ENCODE data around the gene CTNS.

CTNS gene

DNA sequence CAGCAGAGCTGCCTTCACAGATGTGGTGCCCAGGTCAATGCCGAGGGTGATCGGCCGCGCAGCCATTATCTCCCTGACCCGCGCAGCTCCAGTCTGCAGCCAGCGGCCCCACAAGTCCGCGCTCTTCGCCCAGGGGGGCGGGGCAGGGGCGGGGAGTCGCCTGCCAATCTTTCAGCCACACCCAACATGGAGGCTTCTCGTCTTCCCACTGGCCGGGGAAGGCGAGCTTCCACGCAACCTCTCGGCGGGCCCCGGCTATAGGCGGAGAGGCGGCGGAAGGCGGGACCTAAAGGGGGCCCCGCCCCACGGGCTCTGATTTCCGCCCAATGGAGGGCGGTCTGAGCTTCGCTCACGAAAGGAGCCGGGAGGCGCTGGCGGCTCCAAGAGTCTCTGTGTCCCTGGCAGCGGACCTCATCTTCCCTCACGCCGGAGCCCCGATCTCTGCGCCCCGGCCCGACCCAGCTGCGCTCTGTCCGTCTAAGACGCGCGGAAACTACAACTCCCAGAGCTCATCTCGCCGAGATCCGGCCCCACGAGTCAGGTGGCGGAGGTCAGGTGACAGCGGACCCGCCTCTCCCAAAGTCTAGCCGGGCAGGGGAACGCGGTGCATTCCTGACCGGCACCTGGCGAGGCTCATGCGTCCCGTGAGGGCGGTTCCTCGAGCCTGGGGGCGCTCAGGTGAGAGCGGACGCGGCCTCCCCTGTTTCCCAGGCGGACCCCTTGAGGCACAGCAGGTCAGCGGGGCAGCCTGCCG is at the start of gene CTNS, which contains the start of gene SHPK:
Gene CTNS, plus strand, starts transcription at position 607 of the 754 bp plus-strand sequence. CDS start 3,447 bp downstream, outside the sequence.
Gene SHPK, minus strand, starts transcription at position 97 of the 754 bp plus-strand sequence. Its CDS starts 31 bp downstream, at position 66.
- peak; percentile 92 for DNase-seq

DNA sequence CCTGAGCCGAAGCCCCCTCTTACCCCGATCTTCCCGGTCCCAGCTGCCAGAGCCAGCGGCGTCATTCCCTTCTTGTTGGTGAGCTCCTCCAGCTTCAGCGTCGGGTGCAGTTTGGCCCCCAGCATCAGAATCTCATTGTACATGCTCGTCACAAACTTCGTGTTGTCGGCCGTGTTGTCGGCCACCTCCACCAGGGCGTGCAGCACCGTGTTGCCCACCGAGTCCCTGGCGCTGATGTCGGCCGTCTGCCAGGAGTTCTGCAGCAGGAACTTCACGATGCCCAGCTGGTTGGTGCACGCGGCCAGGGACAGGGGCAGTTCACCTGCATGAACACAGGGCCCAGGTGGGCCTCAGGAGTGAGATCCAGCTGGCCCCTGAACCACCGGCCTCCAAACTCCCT is 46.8 kb upstream of the CTNS start:
- no peak for DNase-seq

DNA sequence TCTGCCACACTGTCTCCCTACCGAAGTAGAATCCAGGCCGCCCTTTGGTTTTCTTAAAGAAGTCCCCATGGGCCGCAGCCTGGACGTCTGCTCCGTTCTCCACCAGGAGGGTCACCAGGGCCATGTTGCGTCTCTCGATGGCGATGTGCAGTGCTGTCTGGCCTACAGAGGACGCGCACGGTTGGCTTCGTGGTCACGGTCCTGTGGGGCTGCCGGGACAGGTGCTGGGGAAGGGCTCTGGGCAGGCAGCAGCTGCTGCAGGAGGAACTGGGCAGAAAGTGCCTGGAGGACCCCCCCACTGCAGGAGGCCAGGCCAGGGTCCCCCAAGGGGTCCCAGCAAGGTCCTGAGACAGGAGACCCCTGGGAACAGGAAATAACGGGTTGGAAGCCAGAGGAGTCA is 46.3 kb upstream of the CTNS start:
- DNase-seq: no peak

DNA sequence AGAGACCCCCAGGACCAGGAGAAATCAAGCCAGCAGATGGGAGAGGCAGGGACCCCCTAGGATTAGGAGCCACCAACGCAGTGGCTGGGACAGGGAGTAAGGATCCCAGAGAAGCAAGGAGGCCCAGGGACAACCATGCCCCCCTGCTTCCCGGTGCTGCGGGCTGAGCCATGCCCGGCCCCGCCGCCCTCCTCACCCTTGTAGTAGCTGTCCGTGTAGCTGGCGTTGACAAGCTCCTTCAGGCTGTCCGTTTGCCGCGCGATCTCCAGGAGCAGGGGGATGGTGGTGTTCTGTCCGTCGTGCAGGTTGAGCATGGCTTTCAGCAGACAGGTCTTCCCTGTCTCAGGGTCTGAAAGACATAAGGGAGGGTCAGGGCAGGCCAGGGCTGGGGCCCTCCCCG is 45.8 kb upstream of the CTNS start:
- DNase-seq: no peak

DNA sequence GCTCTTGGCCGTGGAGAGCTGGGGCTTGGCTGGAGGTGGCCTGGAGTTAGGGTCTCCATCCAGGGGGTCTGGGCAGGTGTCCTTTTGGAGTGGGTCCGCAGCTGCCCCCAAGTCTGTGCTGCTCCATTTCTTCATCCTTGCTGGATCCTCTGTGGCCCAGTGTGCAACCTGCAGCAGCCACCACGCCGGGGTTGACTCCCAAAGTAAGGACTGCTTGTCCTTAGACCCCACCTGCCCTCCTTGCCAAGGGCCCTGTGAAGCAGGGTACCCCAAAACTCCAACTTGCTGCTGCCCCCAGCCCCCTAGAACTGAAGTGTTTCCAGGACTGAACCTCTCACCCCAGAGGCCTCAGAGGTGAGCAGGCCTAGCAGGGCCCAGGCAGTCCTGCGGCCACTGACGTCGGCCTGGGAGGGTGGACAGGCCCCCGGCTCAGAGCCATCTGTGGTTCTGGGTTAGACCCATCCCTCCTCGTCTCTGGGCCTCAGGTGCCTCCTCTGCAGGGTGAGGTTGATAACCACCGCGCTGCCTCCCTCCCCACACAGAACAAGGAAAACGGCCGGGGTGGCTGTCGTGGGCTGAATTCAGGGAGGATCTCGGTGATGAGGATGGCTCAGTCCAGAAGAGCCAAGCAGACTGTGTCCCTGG is 44.2 kb upstream of the CTNS start:
- DNase-seq: no peak

DNA sequence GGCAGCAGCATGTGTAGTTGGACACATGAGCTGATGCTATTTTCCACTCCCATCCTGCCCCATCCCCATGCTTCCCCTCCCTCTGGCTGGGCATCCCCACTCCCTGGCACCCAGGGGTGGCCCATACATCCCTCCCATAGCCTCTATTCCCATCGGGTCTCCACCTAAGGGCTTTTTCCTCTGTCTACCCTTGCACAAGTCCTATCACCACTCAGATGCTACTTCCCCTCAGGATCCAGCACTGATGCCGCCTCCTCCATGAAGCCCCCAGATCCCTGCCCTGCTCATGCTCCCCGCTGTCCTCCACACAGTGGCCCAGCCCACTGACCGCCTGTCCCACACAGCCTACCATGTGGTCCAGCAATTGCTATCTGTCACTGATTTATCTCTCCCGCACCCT is 43.2 kb upstream of the CTNS start:
- DNase-seq: no peak

DNA sequence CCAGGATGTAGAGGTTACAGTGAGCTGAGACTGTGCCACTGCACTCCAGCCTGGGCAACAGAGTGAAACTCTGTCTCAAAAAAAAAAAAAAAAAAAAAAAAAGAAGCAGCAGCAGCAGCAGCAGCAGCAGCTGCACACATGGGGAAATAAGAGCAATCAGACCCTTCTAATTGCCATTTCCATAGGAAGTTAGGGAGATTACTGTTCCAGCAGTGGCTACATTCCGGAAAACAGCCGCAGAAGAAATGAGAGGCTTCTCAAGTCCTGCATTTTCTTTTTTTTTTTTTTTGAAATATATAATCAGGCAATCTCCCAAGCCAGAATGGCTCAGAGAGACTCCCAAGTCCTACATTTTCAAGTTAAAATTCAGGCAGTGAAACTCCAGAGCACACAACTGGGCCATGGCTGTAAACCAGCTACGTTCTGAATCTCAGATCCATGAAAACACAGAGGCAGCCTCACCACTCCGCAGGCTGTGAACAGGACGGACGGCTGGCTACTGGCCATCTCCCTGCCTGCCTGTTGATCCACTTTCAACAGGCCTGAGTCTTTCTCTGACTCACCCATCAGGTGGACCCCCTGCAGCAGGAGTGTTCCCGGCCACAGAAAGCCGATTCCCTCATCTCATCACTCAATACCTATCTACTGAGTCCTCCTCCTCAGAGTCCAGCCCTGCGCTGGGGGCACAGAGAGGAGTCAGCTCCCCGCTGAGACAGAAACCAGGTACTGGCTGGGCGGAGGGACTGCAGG is 42.3 kb upstream of the CTNS start:
- DNase-seq: no peak

DNA sequence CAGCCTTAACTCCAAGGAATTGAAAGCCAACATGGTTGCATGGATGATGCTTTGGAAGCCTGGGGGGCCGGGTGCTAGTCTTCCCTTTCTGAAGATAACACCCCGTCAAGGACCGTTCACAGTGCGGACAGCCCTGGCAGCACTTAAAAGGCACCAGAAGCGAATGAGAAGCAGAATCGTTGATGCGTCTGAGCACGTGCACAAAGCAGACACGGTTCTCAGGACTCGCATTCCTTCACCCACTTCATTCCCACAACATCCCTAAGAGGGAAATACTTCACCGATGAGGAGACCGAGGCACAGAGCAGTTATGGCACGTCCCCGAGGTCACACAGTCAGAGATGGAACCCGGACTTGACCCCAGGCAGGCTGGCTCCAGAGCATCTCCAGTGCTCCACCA is 41.6 kb upstream of the CTNS start:
- DNase-seq: no peak

DNA sequence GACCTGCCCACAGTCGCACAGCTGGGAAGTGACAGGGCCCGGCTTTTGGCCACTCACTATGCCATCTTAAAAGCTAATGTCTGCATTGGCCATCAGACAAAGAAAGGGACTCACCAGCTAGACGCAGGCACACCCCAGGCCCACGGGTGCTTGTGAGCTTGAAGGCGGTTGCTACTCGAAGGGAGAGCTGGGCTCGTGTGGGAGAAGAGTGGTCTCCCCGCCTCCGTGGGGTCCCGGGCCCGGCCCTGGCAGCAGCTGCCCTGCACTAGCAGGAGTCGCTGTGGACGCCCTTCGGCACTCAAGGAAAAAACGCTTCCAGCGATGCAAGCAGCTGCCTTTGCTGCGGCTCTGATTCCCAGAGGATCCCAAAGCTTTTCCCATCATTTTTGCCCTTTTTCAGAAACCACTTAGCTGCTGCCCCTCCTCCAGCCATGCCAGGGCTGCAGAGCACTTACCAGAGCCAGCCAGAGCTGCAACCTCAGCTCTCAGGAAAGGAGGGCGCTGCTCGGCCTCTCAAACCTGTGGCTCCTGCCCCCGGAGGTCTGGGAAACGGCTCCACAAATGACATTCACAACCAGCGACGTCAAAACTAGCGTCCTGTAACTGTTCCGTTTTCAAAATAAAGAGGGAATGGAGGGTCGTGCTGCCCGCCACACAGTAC is 39.6 kb upstream of the CTNS start:
- no peak for DNase-seq

DNA sequence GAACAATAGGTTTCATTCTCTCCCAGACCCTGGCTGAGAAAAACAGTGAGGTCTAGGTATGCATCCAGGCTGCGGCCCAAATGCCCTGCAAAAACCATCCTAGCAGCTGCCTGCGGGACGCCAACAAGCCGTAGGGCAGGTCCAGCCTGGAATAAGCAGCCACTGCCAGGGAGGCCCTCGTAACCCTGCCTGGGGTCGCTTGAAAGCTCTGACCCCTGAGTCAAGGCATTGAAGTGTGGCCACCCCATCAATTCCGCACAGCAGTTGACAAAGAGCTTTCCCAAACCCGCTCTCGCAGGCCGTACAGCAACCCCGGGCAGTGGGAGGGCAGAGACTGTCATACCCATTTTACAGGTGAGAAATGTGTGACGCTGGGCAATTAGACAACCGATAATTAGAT is 38.5 kb upstream of the CTNS start:
- no peak for DNase-seq

DNA sequence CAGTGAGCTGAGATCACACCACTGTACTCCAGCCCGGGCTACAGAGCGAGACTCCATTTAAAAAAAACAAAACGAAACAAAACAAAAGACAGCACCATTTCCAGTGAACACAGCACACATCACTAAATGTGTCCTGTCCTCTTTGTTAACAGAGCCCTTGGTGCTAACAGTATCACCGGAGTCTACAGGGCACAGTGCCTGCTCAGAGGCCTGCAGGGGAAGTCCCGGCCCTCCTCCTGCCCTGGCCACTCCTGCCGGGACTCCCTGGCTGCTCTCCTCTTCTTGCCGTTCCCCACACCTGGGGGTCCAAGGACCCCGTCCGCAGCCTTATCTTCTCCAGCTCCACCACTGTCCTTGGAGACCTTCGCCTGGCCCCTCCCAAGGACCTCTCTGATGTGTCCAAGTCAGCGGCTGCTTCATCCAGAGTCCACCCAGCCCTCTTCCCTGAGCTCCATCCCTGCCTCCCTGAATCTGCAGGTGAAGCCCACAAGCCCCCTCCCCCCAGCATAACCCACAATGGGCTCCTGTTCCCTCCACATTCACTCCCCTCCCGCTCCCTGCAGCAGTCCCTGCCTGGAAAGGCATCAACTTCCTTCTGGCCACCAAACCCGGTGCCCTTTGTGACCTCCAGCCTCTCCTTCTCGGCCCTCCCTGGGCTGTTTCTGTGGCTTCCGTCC is 35.9 kb upstream of the CTNS start:
- no peak for DNase-seq

DNA sequence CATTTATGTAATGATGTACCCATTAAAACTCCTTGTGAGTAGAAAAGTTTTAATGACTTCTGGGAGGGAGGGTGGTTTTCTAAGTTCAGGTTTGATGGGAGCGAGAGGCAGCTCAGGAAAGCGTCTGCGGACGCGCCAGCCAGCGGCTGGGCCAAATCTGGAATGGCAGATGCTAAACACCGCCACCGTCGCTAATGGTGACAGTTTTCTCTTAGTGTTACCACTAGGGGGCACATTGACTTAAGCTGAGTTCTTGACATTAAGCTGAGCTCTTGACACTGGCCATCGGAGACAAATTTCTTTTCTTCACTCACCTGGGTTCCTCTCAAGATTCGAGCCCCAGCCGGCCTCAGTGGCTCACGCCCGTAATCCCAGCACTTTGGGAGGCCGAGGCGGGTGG is 34.1 kb upstream of the CTNS start:
- no peak for DNase-seq

DNA sequence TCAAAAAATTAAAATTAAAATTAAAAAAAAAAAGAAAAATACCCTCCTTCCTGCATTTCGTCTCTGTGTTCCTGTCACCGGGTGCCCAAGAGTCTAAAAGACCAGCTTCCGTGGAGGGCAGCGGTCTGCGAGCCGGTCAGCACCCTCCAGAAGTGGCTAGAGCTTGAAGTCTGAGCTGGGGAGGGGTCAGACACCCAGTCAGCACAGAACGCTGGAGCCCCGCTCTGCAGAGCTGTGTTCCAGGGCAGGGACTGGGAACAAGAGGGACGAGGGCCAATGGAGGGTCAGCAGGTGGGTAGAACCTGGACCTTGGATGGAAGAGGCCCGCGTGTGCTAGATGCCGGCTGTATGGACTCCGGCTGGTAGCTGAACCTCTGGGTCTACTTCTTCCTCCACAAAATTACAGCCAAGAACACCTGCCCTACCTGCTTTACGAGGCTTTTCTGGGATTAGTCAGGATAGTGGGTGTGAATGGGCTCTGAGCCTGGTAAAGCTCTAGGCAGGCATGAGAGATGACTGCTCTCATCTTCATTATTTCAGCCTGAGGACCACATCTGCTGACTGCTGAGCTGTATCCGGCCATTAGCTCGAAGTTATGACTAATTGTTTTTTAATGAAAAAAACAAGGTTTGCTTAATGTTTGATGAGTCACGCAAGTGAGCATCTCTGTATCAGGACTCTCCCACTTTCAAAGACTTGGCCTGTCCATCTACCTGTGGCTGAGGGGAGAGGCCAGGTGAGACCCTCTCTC is 33.3 kb upstream of the CTNS start:
- DNase-seq: no peak

DNA sequence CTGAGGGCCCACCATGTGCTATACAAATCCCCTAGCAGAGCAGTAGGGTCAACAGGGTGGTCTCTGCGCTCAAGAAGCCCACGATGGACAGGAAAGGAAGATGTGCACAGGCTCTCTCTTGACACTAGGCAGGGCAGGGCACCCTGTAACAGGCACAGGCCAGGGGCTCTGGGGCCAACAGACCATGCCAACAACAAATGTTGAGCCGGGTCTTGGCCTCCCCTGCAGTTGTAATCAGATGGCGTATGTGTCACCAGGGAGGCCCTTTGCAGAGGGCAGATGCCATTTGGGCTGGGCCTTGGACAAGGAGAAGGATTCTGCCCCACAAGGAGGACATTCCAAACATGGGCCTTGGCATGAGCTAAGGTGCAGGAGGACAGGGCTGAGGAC is 32.7 kb upstream of the CTNS start:
- DNase-seq: no peak

DNA sequence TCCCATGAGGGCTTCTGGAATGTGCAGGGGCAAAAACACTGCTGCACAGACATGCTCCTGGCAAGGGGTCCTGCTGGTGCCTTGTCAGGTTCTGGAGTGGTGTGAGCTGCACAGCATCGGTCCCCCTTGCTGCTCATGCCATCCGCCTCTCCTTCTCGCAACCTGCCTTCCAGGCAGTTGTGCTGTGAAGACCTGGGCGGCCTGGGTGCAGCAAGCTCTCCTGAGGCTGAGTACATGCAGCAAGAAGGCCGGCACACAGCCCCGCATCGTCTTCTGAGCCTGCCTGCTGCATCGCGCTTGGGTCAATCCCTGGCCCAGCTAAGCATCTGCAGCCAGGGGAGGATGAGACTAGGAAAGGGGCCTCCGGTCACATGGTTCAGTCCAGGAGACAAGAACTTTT is 26.9 kb upstream of the CTNS start:
- DNase-seq: no peak

DNA sequence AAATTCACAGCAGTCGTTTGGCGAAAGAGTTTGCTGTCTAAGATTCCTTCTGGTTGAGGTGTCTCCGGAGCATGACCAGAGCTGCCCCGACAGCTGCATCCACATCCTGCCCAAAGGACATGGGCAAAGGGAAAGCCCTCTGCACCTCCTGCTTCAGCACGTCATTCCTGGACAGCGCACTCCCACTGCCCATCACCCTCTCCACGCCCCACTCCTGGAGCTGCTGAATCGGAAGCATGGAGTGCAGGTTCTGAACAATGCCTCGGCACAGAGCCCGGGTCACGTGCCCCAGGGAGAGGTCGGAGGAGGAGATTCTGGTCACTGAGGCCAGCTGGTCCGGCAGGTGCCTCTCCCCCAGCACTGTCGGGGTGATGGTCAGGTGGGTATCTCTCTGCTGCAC is 26.0 kb upstream of the CTNS start:
- no peak for DNase-seq

DNA sequence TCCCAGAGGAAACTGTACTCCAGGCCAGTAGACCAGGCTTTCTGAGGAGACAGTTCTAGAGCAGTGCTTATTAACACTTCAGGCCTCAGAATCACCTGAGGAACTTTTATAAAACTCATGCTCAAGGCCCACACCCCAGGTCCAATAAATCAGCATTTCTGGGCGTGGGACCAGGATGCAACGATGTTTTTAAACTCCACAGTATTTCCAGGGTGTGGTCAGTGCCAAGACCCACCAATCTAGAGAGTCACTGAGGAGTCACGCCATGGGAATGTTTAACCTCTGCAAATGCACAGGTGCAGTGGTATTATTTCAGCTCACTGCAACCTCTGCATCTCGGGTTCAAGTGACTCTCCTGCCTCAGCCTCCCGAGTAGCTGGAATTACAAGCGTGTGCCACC is 23.4 kb upstream of the CTNS start:
- no peak for DNase-seq

DNA sequence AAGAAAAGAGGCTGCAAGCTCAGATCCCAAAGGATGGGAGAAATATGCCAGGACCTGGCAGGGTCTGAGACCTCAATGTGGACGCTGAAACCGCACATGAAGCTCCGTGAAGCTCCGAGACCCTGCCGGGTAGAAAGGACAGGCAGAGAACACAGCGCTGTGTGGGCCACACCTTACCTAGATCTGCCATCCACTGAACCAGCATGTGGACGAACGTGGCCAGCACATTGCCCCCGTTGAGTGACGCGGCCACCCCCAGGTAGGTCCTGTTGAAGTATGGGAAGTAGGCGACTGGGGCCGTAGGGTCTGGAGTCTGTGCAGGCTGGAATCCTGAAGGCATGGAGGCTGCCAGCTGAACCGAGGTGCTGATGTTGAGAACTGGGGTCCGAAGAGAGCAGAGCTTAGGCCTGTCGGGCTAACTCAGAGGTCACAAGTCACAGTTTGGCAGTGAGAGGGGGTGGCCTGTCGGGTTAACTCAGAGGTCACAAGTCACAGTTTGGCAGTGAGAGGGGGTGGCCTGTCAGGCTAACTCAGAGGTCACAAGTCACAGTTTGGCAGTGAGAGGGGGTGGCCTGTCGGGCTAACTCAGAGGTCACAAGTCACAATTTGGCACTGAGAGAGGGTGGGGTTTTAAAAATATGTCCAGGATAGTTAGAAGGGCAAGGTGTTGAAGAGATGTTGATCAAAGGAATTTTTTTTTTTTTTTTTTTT is 21.2 kb upstream of the CTNS start:
- DNase-seq: no peak

DNA sequence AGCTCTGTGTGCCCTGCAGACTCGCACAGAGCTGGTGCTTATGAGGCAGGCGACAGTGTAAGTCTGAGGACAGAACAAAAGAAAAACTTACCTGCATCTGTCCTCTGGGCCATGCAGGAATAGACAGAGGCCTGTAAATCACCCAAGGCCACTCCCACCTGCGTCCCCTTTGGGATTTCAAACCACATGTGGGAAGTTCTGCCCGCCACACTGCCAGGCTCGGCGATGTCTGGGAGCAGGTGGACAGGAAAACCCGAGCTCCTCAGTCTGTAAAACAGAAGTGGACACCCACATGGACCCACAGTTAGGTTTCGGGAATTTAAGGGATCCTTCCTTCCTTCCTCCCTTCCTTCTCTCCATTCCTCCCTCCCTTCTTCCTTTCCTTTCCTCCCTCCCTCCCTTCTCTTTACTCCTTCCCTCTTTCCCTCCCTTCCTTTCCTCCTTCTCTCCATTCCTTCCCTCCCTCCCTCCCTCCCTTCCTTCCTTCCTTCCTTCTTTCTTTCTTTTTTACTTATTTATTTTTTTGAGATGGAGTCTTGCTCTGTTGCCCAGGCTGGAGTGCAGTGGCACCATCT is 15.3 kb upstream of the CTNS start:
- no peak for DNase-seq

DNA sequence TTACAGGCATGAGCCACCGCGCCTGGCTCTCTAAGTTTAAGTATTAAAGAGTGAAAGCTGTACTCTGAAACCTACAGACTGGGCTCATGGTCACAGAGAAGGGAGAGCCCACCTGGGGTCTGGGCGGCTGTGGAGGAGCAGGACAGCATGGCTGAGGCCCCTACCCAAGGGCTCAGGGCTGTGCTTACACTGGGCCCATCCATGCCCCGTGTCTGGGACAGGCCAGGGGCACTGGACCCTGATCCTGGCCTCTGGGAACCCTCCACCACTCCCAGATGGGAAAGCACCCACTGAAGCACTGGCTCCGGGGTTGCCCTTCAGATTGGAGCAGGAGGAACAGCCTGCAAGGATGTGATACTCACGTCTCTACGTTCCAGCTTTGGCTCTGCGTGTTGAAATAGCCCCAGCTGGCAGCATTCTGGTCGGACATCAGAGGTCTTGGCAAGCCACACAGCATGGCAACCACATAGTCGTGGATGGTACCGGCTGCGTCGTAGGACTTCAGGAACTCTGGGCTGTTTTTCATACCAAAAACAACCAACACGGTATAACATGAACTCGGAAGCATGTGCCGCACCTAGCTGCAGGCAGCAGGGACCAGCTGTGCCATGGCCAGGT is 13.5 kb upstream of the CTNS start:
- no peak for DNase-seq
